Measurements from ENCODE around the gene PSENEN.

The PSENEN gene

GRCh38 chr19:35718345-35719041, 27.0 kb upstream of the PSENEN start:
- ChIA-PET POLR2A (interaction anchor here (0.7 to 2.3 kb wide), 9 partner anchors 9 to 106 kb away, joined by 3 to 24 read pairs (median 5); partner anchors contain the start of genes COX6B1, HAUS5, HSPB6 and LIN37), CTCF (interaction anchor here (0.5 to 1.3 kb wide), 9 partner anchors 10 to 214 kb away, joined by 3 to 12 read pairs (median 4); partner anchors contain the start of gene IGFLR1)
- Histone ChIP-seq H3K27ac (ENCODE audit: extremely low read depth, low read depth, low read length) (peak overlapping the region; percentile 93), H3K36me3 (ENCODE audit: control insufficient read depth in 2 of 2, insufficient read depth in 1 of 2, low read length in 2 of 2) (peaks cover 40 to 42% of the 10 kb centered on the region in 2 experiments), H3K9me3 (ENCODE audit: control insufficient read depth, insufficient read depth, low read depth, low read length) (no peaks in the 10 kb centered on the region), H3K4me1 (ENCODE audit: control insufficient read depth, insufficient read depth, low read length) (peaks cover 23% of the 10 kb centered on the region), H3K4me3 (ENCODE audit: low read depth, low read length) (peak overlapping the region; percentile 65)
- TF ChIP-seq ZNF335 (tag by site-specific recombination; conservative IDR thresholded peaks at IDR 0.05): peak; percentile 99
- no peak for TF ChIP-seq ZNF184 (tag by site-specific recombination; IDR thresholded peaks at IDR 0.05)
- TF ChIP-seq ZNF391 (tag by site-specific recombination; IDR thresholded peaks at IDR 0.05; ENCODE audit: borderline replicate concordance, low read depth): 0 out of 2 replicates have a peak, but pooled peaks have one; percentile 43
- peak; percentile 97 for TF ChIP-seq ZFHX2 (tag by site-specific recombination; conservative IDR thresholded peaks at IDR 0.05)
- TF ChIP-seq ZNF121 (tag by site-specific recombination; IDR thresholded peaks at IDR 0.05): no peak
- TF ChIP-seq ZNF621 (tag by site-specific recombination; IDR thresholded peaks at IDR 0.05): no peak
- TF ChIP-seq PBX3 (CRISPR knock-in tag; IDR thresholded peaks at IDR 0.05): no peak
- TF ChIP-seq ZBTB48 (tag by site-specific recombination; IDR thresholded peaks at IDR 0.05): peak; percentile 22; the same call in 1 of the 2 replicates
- TF ChIP-seq ZNF2 (tag by site-specific recombination; IDR thresholded peaks at IDR 0.05): peak; percentile 34; the same call in 1 of the 2 replicates
- TF ChIP-seq ZNF76 (tag by site-specific recombination; IDR thresholded peaks at IDR 0.05; ENCODE audit: borderline replicate concordance, low read depth): peak; percentile 52; the same call in 1 of the 2 replicates
- peak; percentile 80 for TF ChIP-seq SP2 (tag by site-specific recombination; IDR thresholded peaks at IDR 0.05)
- TF ChIP-seq ZNF501 (tag by site-specific recombination; IDR thresholded peaks at IDR 0.05): peak; percentile 53; the same call in 1 of the 2 replicates
- 0 out of 2 replicates have a peak, but pooled peaks have one; percentile 13 for TF ChIP-seq ZBTB10 (tag by site-specific recombination; IDR thresholded peaks at IDR 0.05)
- peak; percentile 93 for TF ChIP-seq EGR2 (tag by site-specific recombination; IDR thresholded peaks at IDR 0.05; ENCODE audit: low read depth)
- peak; percentile 52 for TF ChIP-seq PATZ1 (tag by site-specific recombination; IDR thresholded peaks at IDR 0.05)
- no peak for TF ChIP-seq HOXC10 (CRISPR knock-in tag; IDR thresholded peaks at IDR 0.05)
- peak; percentile 28; the same call in 1 of the 2 replicates for TF ChIP-seq KLF9 (tag by site-specific recombination; IDR thresholded peaks at IDR 0.05; ENCODE audit: low read depth)
- peak; percentile 29 for TF ChIP-seq SP3 (tag by site-specific recombination; IDR thresholded peaks at IDR 0.05)
- peak; percentile 37; the same call in 1 of the 2 replicates for TF ChIP-seq ZNF600 (tag by site-specific recombination; IDR thresholded peaks at IDR 0.05)
- no peak for TF ChIP-seq ZNF398 (tag by site-specific recombination; IDR thresholded peaks at IDR 0.05)
- TF ChIP-seq ZNF514 (tag by site-specific recombination; IDR thresholded peaks at IDR 0.05): no peak
- TF ChIP-seq ZBTB21 (tag by site-specific recombination; IDR thresholded peaks at IDR 0.05): no peak
- TF ChIP-seq ZBTB26 (tag by site-specific recombination; optimal IDR thresholded peaks at IDR 0.05): peak; percentile 65
- TF ChIP-seq ZBTB1 (tag by site-specific recombination; IDR thresholded peaks at IDR 0.05): no peak
- peak; percentile 77 for TF ChIP-seq GLIS2 (tag by site-specific recombination; IDR thresholded peaks at IDR 0.05)
- peak; percentile 75 for TF ChIP-seq HIC1 (tag by site-specific recombination; IDR thresholded peaks at IDR 0.05)
